CD4-positive, alpha-beta T cell treated with Interleukin-15 for 4 hours (primary cell): ENCODE data around the gene RABGEF1.
"Not testable (repeated sequence)": the region's sequence is repeated elsewhere in the genome, so short reads cannot be mapped to it uniquely, and the experiment has no call there.

Source experiments
- DNase-seq: peaks from one replicate; pipeline ENCODE4 v3.0.0-alpha.2; 2020; ENCODE audit warnings: low spot score

The RABGEF1 gene

DNA sequence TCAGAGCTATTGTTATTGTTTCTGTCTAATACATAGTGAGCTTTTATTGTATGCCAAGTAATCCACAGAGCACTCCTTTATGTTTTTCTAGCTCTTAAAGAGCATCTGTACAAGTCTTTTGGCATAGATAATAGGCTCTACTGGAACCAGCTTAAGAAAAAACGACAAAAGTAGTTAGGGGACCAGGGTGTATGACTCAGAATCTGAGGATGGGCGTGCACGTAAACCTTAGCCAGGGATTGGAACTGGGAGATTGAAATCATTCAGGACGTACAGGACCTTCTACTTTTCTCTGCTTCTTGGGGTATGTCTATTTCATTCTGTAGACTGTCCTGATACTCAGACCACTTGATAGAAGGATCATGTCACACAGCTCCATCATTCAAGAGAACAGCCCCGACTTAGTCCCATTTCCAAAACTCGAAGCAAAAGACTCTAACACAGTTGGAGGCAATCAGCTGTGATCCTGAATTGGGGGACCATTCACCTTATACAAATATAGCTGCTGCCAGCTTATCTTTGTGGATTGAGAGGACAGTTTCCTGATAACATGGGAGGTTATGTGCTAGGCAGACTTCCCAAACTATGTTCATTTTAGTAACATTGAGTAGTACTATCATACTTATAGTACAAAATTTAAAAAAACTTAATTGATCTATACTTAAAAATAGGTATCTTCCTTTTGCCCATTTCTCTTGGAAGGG lies 24.9 kb downstream of the RABGEF1 start:
- DNase-seq = not testable (repeated sequence)

DNA sequence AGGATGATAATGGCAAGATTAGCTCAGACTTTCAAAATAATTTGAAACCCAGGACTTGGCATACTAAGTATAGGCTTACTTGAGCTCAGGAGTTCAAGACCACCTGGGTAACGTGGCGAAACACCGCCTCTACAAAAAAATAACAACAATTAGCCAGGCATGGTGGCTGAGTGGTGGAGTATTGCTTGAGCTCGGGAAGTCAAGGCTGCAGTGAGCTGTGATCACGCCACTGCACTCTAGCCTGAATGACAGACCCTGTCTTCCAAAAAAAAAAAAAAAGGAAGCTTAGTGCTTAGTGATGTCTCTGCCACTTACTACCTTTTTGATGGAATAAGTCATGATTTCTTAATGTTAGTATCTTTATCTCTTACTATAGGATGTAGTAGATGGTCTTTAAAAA lies 25.5 kb downstream of the RABGEF1 start:
- DNase-seq = no peak

DNA sequence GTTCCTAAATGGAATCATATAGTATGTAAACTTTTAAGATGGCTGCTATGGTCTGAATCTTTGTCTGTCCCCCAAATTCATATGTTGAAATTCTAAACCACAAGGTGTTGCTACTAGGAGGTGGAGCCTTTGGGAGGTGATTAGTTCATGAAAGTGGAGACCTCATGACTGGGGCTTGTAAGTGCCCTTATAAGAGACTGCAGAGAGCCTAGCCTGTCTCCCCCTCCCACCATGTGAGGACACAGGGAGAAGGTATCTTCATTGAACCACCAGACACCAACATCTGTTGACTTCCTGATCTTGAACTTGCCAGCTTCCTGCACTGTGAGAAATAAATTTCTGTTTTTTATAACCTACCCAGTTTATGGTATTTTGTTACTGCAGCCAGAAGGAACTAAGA lies 27.0 kb downstream of the RABGEF1 start:
- not testable (repeated sequence) for DNase-seq

DNA sequence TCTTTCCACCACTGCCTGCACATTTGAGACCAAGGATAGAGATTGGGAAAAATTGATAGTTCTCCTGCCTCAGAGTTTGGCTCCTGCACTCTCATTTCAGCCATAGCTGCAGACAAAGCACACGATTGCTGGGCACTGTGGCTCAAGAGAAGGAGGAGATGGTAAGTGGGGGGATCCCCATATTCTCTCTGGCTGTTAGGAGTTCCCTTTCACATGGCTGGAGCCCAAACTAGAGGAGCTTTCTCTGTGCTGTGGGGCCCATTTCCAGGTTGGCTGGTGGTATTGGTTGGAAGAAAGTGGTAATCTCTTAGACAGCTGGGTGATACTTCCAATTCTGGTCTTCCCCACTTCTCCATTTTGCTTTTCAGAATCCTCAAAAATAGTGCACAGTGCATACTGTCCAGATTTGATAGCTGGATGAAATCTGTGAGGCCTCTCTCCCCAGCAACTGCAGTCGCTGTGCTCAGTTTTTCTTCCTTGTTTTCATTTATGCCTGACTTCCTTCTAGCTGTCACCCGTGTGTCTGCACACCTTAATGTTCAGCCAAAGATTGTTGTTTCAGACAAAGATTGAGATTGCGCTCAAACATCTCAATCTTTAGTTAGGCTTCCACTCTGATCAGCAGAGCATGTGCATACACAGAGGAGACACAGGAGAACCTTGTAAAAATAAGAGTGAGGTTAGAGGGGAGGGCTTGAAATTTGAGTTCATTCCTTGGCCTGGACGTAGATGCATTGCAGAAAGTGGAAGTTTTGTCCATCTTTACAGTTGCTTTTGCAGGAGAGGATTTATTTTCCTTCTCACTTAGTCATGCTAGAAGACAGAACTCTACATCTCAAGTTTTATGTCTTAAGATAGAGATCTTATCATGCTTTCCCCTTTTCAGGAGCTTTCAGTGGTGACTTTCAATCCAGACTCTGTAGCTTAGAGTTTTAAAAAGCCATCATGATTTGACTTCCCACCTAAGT lies 28.6 kb downstream of the RABGEF1 start:
- no peak for DNase-seq

DNA sequence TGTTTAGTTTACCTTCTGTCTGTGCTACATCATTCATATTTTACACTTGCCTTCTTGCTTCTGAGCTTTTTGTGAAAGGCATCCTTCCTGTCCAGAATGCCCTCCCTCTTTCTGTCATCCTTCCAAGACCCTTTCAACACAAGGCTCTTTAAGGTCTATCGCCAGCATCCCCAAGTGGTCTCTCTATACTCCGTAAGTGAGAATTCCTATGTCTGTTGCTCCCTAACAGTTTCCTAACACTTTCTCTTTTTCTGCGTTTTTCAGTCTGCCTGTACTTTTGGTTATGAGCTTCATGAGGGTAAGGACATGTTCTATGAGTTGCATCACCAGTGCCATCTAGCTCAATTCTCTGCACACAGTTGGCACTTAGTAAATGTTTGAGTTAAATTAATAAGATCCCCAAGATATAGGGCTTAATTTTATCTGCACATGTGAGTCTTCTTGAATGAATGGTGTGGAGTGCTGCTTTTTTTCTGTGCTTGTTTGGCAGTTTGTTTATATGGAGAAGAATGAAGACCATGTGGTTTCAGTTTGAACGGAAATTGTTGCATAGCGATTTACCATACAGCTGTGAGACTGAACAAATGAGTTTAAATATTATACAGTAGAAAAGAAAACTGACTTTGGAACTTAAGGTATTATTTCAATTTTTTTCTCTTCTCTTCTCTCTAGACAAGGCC lies 29.4 kb downstream of the RABGEF1 start:
- DNase-seq = no peak

DNA sequence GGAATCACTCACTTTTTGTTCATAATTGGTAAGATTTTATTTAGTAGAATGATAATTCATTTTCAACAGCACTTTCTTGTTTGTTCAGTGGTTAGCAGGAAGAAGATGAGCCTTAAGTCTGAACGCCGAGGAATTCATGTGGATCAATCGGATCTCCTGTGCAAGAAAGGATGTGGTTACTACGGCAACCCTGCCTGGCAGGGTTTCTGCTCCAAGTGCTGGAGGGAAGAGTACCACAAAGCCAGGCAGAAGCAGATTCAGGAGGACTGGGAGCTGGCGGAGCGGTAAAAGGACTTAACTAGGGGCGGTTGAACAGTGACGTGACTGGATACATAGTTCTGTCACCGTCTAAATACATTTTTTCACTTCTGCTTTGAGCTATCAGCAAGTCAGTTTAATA lies 31.3 kb downstream of the RABGEF1 start:
- DNase-seq = no peak

DNA sequence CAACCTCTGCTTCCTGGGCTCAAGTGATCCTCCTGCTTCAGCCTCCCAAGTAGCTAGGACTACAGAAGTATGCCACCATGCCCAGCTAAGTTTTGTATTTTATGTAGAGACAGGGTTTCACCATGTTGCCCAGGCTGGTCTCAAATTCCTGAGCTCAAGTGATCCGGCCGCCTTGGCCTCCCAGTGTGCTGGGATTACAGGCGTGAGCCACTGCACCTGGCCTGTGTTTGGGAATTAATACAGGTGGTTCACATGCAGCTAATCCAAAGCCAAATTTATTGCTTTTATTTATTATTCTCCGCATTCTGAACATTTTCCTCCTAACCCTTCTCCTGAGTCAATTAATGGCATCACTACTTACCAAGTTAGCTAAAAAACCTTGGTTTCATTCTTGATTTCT lies 33.2 kb downstream of the RABGEF1 start:
- not testable (repeated sequence) for DNase-seq

DNA sequence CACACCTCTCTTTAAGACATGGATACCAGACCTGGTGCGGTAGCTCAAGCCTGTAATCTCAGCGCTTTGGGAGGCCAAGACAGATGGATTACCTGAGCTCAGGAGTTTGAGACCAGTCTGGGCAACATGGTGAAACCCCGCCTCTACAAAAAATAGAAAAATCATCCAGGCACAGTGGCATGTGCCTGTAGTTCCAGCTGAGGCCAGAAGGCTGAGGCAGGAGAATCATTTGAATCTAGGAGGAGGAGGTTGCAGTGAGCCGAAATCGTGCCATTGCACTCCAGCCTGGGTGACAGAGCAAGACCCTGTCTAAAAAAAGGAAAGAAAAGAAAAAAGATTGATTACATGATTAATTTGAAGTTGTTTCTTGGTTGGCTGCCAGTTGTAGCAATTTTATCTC lies 35.9 kb downstream of the RABGEF1 start:
- not testable (repeated sequence) for DNase-seq

DNA sequence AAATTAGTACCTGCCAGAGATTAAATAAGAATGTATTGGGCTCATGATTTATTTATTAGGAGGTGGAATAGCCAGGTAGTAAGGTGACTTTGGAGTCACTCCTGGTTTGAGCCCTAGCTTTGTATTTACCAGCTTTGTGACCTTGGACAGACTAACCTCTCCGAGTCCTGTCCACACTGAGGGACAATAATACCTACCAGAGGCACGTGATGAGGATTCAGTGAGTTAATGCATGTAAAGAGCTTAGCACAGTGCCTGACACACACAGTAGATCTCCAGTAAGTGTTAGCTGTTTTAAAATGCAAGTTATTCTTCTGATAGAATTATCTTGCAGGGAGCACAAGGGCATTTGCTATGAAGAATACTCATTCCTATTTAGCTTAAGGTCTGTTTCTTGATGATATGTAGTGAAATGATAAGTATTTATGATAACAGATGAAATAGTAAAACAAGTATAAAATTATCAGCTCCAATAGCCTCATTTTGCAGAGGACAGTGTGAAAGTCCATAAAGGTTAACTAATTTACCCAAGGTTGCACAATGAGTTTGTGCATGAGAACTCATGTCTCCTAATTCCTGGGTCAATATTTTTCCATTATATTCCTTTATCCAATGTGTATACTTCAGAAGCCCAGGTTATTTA lies 36.4 kb downstream of the RABGEF1 start:
- DNase-seq = no peak

DNA sequence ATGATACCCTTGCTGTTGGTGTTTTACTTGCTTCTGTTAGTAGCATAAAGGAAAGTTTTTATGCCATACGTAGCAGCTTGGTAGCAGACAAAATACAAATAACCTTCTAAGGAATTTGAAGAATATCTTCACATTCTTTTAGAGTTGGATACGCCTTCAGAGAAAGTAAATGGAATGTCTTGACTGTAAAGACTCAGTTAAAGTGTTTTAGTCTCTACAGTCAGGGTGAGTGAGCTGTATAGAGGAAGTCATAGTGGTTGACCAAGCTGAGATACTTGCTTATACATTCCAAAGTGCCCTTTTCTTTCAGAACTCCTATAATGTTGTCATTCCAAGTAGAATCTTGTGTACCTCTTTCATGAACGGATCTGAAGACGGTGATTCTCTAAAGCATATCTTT lies 37.7 kb downstream of the RABGEF1 start:
- DNase-seq = no peak

DNA sequence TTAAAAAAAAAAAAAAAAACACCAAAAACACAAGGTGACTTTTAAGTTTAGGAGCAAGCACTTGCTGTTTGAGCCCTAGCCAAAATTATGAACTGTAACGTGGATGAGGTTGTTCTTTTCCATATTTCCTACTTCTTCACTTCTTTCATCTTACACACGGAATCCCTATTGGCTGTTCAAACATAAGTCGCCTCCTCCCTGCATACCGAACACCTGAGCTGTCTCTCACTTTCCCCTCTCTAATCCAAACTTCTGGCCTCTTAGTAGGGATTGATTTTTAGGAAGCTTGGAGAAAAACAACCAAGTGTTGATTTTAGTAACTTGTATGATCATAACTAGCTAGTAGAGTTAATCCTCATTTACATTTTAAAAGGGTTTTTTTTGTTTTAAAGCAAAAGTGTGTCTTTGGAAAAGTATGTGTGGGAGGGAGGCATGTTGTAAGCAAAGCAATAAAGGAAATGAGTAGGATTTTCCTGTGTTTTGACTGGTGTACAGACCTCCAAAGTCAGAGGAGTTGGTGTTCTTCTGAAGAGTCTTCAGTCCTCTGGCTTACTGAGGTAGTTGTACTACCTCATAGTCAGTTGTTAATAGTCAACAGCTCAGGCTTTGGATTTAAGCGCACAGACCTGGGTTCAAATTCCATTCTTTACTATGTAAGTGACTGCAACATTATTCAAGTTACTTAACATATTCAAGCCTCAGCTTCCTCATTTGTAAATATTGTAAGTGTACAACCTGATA lies 39.3 kb downstream of the RABGEF1 start:
- DNase-seq = no peak

DNA sequence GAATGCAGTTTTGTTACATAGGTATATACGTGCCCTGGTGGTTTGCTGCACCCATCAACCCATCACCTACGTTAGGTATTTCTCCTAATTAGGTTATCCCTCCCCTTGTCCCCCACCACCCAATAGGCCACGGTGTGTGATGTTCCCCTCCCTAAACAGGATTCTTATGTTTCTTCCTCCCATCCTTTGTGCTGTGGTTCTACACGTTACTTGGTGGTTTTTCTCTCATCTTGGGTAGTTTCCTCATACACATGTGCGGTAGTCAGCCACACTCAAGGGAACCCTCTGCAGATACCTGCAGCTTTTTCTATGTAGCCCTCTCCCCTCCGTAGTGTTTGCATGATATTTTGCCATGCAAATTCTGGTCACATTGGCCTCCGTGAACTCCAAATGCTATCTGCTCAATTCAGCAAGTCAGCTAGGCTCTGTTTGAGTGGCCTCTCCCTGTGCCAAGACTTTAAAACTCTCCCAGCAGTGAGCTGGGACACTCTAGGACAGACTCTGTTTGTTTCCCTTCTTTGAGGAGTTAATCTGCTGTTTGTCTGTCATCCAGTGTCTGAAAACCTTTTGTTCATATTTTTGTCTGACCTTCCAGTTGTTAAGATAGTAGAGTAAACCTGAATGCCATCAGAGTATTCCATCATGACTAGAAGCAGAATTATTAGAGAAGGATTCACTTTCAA lies 41.0 kb downstream of the RABGEF1 start:
- no peak for DNase-seq

DNA sequence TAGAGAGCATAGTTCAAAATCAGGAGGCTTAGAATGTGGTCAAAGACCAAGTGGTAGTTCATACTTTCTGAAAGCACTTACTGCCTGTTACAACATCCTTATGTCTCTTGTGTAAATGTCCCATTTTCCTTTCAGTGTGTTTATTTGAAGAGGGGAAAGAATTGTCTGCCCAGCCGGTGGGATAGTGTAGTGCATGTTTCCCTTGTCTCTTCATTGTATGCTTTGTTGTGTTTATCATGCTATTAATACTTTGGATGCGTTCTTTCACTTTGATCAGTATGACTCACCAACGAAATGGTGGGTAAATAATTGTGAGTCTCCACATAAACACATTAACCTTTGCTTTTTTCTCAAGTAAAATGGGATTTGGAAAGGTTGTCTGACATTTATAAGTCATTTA lies 42.3 kb downstream of the RABGEF1 start:
- not testable (repeated sequence) for DNase-seq

DNA sequence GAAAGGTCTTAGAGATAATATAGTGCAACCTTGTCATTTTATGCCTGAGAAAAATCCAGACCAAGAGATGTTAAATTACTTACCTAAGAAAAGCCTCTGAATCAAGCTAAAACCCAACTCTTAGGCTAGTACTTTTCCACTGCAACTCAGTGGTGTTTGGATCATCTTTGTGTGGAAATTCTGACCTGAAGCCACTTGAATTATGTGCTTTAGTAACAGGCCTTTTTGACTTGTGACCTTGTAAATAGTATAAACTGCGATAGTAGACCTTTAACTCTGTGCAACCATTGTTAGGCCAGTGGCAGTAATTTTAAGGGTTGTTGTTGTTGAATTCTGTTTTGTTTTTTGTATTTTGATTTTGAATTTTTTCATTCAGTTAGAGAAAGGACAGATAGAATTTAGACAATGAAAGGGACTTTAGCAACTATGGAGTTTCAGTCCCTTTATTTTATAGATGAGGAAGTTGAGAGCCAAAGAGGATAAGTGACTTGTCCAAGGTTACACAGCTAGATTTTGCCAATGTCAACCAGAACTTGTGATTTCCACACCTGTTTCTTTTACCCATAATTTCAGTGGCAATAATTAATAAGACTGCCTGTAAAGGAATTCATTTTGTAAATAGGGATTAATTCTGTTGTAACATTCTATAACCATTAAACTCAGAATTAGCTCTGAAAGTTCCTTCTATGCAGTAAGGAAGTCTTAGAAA lies 43.5 kb downstream of the RABGEF1 start:
- DNase-seq = not testable (repeated sequence)

DNA sequence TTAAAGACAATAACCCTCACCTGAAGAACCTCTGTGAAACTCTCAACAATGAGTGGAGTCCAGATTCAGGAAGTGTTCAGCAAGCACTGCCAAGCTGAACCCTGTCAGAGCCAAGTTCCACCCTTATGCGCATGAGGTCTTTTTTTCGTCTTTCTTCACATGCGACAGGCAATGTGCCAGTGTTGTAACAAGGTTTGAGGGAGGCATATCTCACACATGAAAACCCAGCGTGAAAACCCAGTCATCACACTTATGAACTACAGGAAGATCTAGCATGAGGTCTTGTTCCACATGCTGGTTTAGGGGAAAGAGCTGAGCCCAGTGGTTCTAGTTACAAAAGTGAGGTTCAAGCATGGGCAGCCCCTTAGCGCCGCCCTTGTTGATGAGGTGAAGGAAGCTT lies 49.7 kb downstream of the RABGEF1 start:
- no peak for DNase-seq

DNA sequence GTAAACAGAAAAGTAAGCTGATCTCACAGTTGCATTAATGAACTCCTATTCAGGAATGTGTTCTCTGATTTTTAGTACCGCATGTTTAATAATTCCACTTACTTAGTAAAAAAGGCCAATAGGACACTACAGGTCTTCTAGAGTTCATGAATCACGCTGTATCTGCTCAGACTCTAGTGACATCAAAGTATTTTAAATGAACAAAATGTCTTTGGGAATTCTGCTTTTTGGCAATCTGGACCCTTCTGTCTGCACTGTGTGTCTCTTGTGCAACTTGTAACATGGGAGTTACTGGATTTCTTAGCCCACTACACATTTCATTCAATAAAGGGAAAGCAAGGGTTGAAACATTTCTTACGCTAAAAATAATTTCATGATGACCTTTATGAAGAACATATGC lies 50.2 kb downstream of the RABGEF1 start:
- no peak for DNase-seq

DNA sequence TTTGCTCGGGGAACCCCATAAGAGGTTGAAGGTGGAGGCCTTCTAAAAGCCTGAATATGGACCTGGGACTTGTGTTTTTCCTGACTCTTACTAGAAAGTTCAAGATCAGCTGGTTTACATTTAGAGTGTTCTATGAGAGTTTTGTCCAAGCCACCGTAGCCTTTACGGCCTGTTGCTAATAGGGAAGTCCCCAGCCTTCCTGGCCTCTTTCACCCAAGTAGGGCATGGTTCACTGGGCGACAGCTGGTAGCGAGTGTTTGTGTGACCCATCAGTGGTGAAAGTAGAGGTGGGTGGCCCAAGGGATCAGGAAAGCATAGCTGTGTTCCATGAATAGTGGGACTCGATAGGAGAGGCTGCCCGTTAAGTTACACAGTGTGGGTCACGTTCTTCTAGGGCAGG lies 60.1 kb downstream of the RABGEF1 start:
- DNase-seq = no peak

DNA sequence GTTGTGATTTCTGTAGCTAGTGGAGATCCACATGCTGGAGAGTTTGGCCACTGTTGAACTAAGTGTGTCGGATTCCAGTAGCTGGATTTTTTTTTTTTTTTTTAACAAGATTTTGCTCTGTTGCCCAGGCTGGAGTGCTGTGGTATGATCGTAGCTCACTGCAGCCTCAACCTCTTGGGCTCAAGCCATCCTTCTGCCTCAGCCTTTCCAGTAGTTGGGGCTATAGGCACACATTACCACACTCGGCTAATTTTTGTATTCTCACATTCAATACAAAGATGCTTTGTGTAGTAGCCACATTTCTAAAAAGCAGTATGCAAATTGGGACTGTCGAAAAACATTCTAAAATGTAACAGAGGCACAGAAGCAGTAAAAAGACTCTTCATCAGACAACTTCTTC lies 63.5 kb downstream of the RABGEF1 start:
- no peak for DNase-seq

DNA sequence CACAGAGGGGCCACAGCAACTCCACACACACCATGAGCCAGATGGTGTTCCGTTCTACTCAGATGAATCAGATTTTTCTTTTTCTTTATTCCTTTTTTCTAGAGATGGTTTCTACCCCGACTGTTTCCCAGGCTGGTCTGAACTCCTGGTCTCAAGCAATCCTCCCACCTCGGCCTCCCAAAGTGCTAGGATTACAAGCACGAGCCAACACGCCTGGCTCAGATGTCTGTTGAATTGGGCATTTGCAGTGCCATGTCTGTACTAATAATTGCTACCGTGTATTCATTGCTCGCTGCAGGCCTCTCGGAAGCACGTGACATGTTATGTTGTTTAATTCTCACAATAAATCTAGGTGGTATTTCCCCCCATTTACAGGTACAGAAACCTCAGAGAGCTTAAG lies 67.2 kb downstream of the RABGEF1 start:
- no peak for DNase-seq

DNA sequence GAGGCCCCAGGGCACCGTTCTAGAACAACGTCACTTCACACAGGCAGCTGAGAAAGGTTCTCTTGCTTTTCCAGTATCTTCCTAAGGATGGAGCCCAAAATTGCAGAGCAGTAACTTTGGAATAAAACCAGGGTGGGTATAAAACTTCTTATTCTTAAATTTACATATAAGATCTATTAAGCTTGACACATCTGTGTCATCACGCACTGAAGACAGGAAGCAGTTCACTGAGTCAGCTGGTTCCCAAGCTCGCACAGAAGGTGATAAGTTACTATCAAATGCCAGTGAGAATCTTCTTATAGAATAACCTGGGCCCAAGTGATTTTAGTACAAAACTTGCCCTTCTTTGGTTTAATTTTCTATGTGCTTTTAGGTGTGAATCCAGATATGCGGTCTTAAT lies 70.2 kb downstream of the RABGEF1 start:
- no peak for DNase-seq
